Measurements from ENCODE around the gene ADCYAP1. TPM values are rescaled to one million over a fixed set of nuclear protein-coding genes. Genes with fewer than 3 reads are reported as not detected.

Gene ADCYAP1
- total RNA-seq, 1 donor from 2014 or later, result not detected

GRCh38 chr18:939958-940357 is 35.3 kb downstream of the ADCYAP1 start:
- no peaks in the 10 kb centered on the region for H3K9me3 ChIP-seq (ENCODE audit: insufficient read depth, low read depth, low read length)
- H3K79me2 ChIP-seq (ENCODE audit: insufficient read depth, low read length), result no peaks in the 10 kb centered on the region
- H3K27me3 ChIP-seq (ENCODE audit: insufficient read depth, low read length), result no peaks in the 10 kb centered on the region
- FAIRE-seq (no peak), DNase-seq (ENCODE audit: low read depth) (no peak)
- peaks cover 19% of the 10 kb centered on the region for H3K4me1 Mint-ChIP-seq (ENCODE audit: low read depth, unreplicated experiment)
- H3K27ac ChIP-seq (ENCODE audit: low read depth, low read length), result no peak overlapping the region
- no peaks in the 10 kb centered on the region for H3K9me3 Mint-ChIP-seq (ENCODE audit: unreplicated experiment)
- H2AFZ ChIP-seq (ENCODE audit: low read depth, low read length), result no peak overlapping the region
- no peak overlapping the region for H3K4me3 Mint-ChIP-seq (ENCODE audit: unreplicated experiment)
- H3K36me3 Mint-ChIP-seq (ENCODE audit: low read depth, unreplicated experiment), result no peaks in the 10 kb centered on the region
- TF ChIP-seq EZH2 (IDR thresholded peaks at IDR 0.05; ENCODE audit: insufficient read depth, low read length) (no peak), CTCF (IDR thresholded peaks at IDR 0.05; ENCODE audit: insufficient read depth, low read depth, low read length) (no peak)
- peak overlapping the region; percentile 75 for H3K27ac Mint-ChIP-seq (ENCODE audit: unreplicated experiment)
- H3K4me2 ChIP-seq (ENCODE audit: low read length), result no peak overlapping the region
- no peaks in the 10 kb centered on the region for H4K20me1 ChIP-seq (ENCODE audit: insufficient read depth, low read length)
- no peaks in the 10 kb centered on the region for H3K4me1 ChIP-seq (ENCODE audit: insufficient read depth, low read length)
- H3K27me3 Mint-ChIP-seq (ENCODE audit: low read depth, unreplicated experiment), result peaks cover 3% of the 10 kb centered on the region
- no peak overlapping the region for H3K9ac ChIP-seq (ENCODE audit: low read length)
- H3K4me3 ChIP-seq (ENCODE audit: insufficient read depth, low read depth, low read length), result no peak overlapping the region
- no peaks in the 10 kb centered on the region for H3K36me3 ChIP-seq (ENCODE audit: insufficient read depth, low read length)

- Histone ChIP-seq H3K4me3 (ENCODE audit: insufficient read depth, low read depth, low read length) (no peak overlapping the region), H3K9me3 (ENCODE audit: insufficient read depth, low read depth, low read length) (no peaks in the 10 kb centered on the region), H4K20me1 (ENCODE audit: insufficient read depth, low read length) (no peaks in the 10 kb centered on the region), H3K4me2 (ENCODE audit: low read length) (no peak overlapping the region), H3K27ac (ENCODE audit: low read depth, low read length) (no peak overlapping the region), H3K79me2 (ENCODE audit: insufficient read depth, low read length) (no peaks in the 10 kb centered on the region), H3K9ac (ENCODE audit: low read length) (no peak overlapping the region), H2AFZ (ENCODE audit: low read depth, low read length) (no peak overlapping the region), H3K36me3 (ENCODE audit: insufficient read depth, low read length) (no peaks in the 10 kb centered on the region), H3K4me1 (ENCODE audit: insufficient read depth, low read length) (no peaks in the 10 kb centered on the region), H3K27me3 (ENCODE audit: insufficient read depth, low read length) (no peaks in the 10 kb centered on the region)
- H3K9me3 Mint-ChIP-seq (ENCODE audit: unreplicated experiment), result no peaks in the 10 kb centered on the region
- FAIRE-seq, result peak; percentile 17
- H3K4me3 Mint-ChIP-seq (ENCODE audit: unreplicated experiment), result no peak overlapping the region
- DNase-seq (ENCODE audit: low read depth), result no peak
- no peak for TF ChIP-seq EZH2 (IDR thresholded peaks at IDR 0.05; ENCODE audit: insufficient read depth, low read length)
- TF ChIP-seq CTCF (IDR thresholded peaks at IDR 0.05; ENCODE audit: insufficient read depth, low read depth, low read length), result no peak
- peak overlapping the region; percentile 56 for H3K27ac Mint-ChIP-seq (ENCODE audit: unreplicated experiment)
- H3K36me3 Mint-ChIP-seq (ENCODE audit: low read depth, unreplicated experiment), result no peaks in the 10 kb centered on the region
- peaks cover 3% of the 10 kb centered on the region for H3K27me3 Mint-ChIP-seq (ENCODE audit: low read depth, unreplicated experiment)
- peaks cover 20% of the 10 kb centered on the region for H3K4me1 Mint-ChIP-seq (ENCODE audit: low read depth, unreplicated experiment)
Observed at GRCh38 chr18:941331-941730, 36.7 kb downstream of the ADCYAP1 start.

- H3K4me1 Mint-ChIP-seq (ENCODE audit: low read depth, unreplicated experiment), result peaks cover 13% of the 10 kb centered on the region
- H3K36me3 Mint-ChIP-seq (ENCODE audit: low read depth, unreplicated experiment), result no peaks in the 10 kb centered on the region
- Histone ChIP-seq H3K36me3 (ENCODE audit: insufficient read depth, low read length) (no peaks in the 10 kb centered on the region), H3K4me2 (ENCODE audit: low read length) (peak overlapping the region; percentile 21), H3K4me3 (ENCODE audit: insufficient read depth, low read depth, low read length) (no peak overlapping the region), H4K20me1 (ENCODE audit: insufficient read depth, low read length) (no peaks in the 10 kb centered on the region), H2AFZ (ENCODE audit: low read depth, low read length) (no peak overlapping the region), H3K79me2 (ENCODE audit: insufficient read depth, low read length) (no peaks in the 10 kb centered on the region), H3K9ac (ENCODE audit: low read length) (no peak overlapping the region), H3K4me1 (ENCODE audit: insufficient read depth, low read length) (no peaks in the 10 kb centered on the region), H3K27ac (ENCODE audit: low read depth, low read length) (no peak overlapping the region), H3K9me3 (ENCODE audit: insufficient read depth, low read depth, low read length) (no peaks in the 10 kb centered on the region), H3K27me3 (ENCODE audit: insufficient read depth, low read length) (no peaks in the 10 kb centered on the region)
- TF ChIP-seq EZH2 (IDR thresholded peaks at IDR 0.05; ENCODE audit: insufficient read depth, low read length), result no peak
- no peak for TF ChIP-seq CTCF (IDR thresholded peaks at IDR 0.05; ENCODE audit: insufficient read depth, low read depth, low read length)
- FAIRE-seq (peak; percentile 32), DNase-seq (ENCODE audit: low read depth) (peak; percentile 96)
- H3K9me3 Mint-ChIP-seq (ENCODE audit: unreplicated experiment), result peaks cover 4% of the 10 kb centered on the region
- no peak overlapping the region for H3K4me3 Mint-ChIP-seq (ENCODE audit: unreplicated experiment)
- H3K27me3 Mint-ChIP-seq (ENCODE audit: low read depth, unreplicated experiment), result peaks cover 3% of the 10 kb centered on the region
- no peak overlapping the region for H3K27ac Mint-ChIP-seq (ENCODE audit: unreplicated experiment)
Observed at GRCh38 chr18:944440-944839, 39.8 kb downstream of the ADCYAP1 start.

All from astrocyte (in vitro differentiated cells and primary cell).